PC-9 (cell line): ENCODE data around the gene COL11A2.

Experiments
- CTCF ChIP-seq: fragments of 200-600 bp; sonication (generic); conservative IDR thresholded peaks from 2 replicates; pipeline ENCODE4 v1.6.1; 2017; ENCODE audit warnings: mixed run types, antibody characterized with exemption, mild to moderate bottlenecking, moderate library complexity
- EZH2 ChIP-seq: fragments of 200-600 bp; sonication (generic); IDR thresholded peaks from 2 replicates; pipeline ENCODE4 v1.8.0; 2017; ENCODE audit warnings: antibody characterized with exemption, low read depth

GRCh38 chr6:33174784-33175183 lies 17.5 kb downstream of the COL11A2 start:
- no peak for TF ChIP-seq CTCF
- no peak for TF ChIP-seq EZH2
